ENCODE results near the gene CEP72.

CEP72 gene

DNA sequence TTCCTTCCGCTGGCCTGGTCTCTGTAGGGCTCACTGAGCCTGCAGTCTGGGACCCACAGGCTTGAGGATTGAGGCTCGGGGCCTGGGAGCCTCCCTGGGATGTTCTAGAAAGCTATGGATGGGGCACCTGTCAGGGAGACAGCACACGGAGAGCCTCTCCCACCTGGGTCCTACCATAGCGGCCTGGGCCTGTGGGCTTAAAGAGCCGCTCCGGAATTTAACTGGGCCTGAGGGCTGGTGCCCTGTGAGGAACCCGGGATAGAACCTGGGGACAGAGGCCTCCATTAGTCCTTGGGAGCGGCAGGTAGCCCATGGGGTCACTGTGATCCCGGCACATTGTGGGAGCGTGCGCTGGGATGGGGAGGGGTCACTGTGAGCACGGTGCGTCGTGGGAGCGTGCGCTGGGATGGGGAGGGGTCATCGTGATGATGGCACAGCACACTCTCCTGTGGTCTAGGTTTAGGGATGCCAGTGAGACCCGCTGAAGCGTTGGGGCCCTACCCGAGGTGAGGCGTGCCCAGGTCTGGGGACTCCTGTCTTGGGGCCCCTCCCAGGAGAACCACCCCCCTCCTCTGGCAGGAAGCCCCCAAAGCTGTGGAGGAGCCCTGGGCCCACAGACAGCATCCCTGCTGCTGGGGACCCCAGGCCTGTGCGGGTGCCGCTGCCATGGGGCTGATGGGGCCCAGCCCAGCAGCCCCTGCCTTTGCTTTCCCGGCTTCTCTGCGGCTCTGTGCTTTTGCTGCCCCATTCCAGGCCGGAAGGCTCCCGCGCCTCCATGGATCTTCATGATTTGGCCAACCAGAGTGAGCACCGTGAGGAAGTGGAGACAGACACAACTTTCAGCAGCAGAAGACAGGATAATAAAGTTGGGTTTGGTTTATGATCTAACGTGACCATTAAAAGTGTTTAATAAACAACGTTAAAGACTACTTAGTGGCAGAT is 3.4 kb upstream of the CEP72 start:
- no peak for TF ChIP-seq POLR2A (IDR thresholded peaks at IDR 0.05; ENCODE audit: low read depth, low read length)
- no peak for FAIRE-seq
- DNase-seq (ENCODE audit: insufficient read length, low spot score) = no peak

DNA sequence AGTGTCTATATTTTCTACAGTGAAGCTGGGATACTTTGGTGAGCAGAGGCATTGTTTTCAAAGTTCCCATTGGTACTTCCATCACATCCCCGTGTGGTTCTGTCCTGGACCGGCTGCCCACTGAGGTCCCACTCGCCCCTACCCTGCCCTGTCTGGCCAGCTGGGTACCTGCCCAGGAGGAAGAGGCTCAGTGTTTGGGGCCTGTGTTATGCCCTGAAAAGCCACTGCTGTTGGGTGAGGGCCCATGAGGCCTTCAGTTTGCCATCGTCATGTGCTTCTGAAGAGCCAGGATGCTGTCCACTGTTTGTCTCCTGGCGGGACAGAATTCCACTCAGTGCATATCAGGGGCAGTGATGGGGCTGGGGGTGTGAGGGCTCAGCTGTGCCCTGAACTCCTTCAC is 2.6 kb upstream of the CEP72 start:
- FAIRE-seq (no peak), DNase-seq (ENCODE audit: insufficient read length, low spot score) (no peak)
- TF ChIP-seq POLR2A (IDR thresholded peaks at IDR 0.05; ENCODE audit: low read depth, low read length) = no peak

DNA sequence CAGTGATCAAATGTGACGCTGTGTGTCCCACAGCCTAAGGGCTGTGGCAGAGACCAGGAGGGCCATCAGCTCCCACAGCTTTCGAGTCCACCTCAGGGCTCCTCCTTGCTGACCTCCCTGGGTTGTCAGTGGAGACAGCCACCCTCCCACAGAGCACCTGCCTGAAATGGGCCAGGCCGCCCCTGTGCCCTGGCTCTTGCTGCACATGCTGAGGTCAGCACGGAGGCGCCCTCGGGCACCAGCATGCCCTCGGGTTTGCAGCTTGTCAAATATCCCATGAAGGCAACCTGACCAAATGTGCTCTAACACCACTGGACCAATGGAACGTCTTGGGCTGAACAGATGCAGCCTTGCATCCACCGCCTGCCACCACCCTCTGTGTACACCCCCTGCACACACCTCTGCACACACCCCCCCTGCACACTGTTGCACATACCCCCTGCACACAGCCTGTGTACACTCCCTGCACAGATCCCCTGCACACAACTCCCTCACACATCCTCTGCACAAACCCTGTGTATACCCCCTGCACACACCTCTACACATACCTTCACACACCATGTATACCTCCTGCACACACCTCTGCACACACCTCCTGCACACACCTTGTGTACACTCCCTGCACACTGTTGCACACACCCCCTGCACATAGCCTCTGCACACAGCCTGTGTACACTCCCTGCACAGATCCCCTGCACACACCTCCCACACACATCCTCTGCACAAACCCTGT is 2.0 kb upstream of the CEP72 start:
- DNase-seq (ENCODE audit: insufficient read length, low spot score) = no peak
- FAIRE-seq = no peak
- TF ChIP-seq POLR2A (IDR thresholded peaks at IDR 0.05; ENCODE audit: low read depth, low read length) = no peak

DNA sequence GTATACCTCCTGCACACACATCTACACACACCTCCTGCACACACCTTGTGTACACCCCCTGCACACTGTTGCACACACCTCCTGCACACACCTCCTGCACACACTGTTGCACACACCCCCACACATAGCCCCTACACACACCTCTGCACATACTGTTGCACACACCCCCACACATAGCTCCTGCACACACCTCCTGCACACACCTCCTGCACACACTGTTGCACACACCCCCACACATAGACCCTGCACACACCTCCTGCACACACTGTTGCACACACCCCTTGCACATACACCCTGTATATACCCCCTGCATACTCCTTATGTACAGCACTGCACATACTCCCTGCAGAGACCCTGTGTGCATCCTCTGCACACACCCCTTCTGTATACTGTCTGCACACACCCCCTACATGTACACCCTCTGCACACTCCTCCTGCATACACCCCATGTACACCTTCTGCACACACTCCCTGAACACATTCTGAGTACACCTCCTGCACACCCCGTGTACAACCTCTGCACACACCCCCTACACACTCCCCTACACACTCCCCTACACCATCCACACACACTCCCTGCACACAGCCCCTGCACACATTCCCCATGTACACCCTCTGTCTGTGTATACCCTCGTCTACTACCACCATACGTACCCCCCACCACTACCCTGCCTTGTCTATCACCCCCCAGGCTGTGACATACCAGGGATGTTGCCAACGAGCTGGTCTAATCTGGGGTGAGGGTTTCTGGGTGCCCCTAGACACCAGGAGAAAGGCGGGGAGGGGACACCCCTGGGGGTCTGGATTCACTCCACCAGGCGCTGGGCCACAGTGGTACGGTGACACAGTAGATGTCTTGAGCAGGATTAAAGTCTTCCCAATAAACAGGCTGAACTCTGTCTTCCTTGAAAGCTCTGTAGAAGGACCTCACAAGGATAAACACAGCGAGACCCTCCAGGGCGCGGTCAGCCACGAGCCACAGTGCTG is 1.1 kb upstream of the CEP72 start:
- no peak for DNase-seq (ENCODE audit: insufficient read length, low spot score)
- FAIRE-seq = no peak
- TF ChIP-seq POLR2A (IDR thresholded peaks at IDR 0.05; ENCODE audit: low read depth, low read length) = no peak; the same call in 1 of the 2 replicates

DNA sequence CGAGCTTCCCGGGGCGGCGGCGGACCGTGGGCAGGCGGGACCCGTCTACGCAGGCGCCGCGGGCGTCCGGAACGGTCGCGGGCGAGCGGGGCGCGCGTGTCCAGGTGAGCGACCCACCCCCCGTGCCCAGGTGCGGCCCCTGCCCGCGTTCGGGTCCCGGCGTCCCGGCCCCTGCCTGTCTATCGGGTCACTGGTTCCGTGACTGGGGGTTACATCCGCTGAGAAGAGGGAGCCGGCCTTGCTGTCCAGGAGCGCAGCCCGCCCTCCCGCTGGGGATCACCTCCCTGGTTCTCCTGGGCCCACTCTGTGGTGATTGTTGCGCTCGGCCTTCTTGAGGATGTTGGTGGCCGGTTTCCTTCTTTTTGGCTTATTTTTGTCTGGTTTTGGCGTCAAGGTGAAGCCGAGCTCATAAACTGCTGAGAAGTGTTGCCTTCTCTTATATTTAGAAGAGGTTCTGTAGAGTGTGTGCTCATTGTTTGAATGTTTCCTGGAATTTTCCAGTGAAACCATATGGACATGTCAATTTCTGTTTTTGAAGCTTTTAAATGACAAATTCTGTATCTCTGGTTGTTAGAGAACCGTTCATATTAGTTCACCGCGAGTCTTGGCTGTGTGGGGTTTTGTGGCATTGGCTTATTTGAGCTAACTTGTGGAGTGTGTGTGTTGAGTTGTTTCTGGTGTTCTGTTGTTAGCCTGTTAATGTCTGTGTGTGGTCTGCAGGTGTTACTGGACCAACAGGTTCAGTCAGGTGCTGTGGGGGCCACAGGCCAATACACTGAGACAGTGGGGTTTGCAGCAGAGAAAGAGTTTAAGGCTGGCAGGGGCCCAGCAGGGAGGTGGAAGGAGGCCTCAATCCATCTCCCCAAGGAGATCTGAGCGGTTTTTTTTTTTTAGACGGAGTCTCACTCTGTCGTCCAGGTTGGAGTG is 621 bp downstream of the CEP72 start:
- FAIRE-seq (no peak), DNase-seq (ENCODE audit: insufficient read length, low spot score) (peak; percentile 68)
- no peak for TF ChIP-seq POLR2A (IDR thresholded peaks at IDR 0.05; ENCODE audit: low read depth, low read length)

DNA sequence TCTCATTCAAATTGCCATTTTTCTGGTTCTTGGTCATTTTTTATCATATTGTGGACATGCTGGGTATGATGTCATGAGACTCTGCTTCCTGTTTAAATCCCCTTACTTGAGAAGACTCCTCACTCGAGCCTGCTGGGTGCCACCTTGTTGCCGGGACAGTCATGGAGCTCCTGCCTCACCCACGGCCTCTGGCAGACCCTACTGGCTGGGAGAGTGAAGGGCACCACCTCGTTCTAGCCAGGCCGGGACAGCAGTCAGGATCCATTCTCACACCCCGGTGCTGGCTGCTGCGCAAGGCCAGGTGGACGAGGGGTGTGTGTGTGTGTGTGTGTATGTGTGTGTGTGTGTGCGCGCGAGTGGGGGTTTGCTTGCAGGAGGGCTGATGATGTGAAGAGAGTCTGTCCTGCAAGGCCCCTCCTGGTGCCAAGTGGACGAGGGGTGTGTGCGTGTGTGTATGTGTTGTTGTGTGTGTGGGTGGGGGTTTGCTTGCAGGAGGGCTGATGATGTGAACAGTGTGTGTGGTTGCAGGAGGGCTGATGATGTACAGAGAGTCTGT is 4.4 kb downstream of the CEP72 start:
- no peak for TF ChIP-seq POLR2A (IDR thresholded peaks at IDR 0.05; ENCODE audit: low read depth, low read length)
- no peak for FAIRE-seq
- no peak for DNase-seq (ENCODE audit: insufficient read length, low spot score)

DNA sequence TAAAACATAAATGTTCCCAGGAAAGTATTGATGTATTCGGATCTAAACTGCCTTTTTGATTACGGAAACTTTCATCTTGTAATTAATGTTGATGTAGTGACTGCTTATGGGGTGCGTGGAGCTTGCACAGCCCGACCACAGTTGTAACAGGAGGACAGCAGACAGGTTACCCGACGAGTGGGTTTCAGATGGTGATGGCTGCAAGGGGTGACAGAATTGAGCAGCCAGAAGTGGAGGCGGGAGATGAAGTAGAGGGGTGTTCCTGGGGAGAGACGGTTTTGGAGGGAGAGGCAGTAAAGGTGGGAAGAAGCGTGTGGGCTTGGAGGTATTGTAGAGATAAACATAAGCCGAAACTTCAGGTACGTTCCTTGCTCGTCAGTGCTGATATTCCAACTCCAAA is 5.8 kb downstream of the CEP72 start:
- DNase-seq (ENCODE audit: insufficient read length, low spot score) = no peak

DNA sequence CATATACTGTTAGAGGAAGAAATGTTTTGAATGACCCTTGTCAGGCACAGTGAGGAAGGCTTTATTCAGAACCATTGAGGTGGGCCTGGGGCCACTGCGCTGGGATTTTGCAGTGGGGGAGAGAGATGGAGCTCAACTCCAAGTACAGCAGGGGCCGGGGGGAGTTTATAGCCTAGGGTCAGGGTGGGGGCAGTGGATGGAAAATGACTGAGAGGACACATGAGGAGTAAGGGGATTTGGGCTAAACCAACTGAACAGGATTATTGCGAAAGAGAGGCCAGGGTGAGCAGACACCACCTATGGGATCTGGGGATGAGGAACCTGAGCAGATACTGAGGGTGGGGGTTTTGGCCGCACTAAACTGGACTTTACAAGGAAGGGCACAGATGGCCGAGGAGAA is 6.3 kb downstream of the CEP72 start:
- FAIRE-seq = no peak
- DNase-seq (ENCODE audit: insufficient read length, low spot score) = no peak
- no peak for TF ChIP-seq POLR2A (IDR thresholded peaks at IDR 0.05; ENCODE audit: low read depth, low read length)

More for the DNA sequence above, 5.8 kb downstream of the CEP72 start:
- no peak for TF ChIP-seq POLR2A (IDR thresholded peaks at IDR 0.05; ENCODE audit: low read depth, low read length)
- FAIRE-seq = no peak

DNA sequence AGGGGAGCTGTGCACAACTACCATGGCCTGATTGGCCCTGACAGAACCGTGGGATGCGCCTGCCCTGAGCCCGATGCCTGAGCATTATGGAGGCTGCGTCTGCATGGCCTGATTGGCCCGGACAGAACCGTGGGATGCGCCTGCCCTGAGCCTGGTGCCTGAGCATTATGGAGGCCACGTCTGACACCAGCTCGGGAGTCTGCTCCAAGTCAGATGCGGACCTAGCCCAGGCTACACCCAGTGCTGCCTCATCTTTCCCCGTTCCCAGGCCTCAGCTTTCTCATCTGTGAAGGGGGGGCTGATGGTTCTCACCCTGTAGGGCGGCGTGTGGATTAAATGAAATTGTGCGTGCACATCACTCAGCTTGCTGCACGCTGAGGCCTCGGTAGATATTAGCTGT is 7.3 kb downstream of the CEP72 start:
- FAIRE-seq = no peak
- no peak for TF ChIP-seq POLR2A (IDR thresholded peaks at IDR 0.05; ENCODE audit: low read depth, low read length)
- DNase-seq (ENCODE audit: insufficient read length, low spot score) = no peak

DNA sequence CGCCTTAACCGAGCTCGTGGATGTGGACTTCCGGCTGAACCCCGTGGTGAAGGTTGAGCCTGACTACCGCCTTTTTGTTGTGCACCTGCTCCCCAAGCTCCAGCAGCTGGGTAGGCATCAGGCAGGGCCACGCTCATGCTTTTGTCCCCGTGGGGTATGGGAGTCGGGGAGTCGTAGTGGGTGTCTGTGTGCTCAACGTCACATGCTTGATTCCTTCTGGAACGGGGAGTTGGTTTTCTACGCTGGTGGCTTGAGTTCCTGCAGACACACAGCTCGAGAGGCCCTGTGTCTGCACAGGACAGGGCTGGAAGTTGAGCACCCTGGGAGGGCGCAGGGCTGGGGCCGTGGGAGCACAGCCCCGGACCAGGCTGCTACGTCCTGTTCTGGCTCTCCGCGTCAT is 8.0 kb downstream of the CEP72 start:
- no peak for TF ChIP-seq POLR2A (IDR thresholded peaks at IDR 0.05; ENCODE audit: low read depth, low read length)
- FAIRE-seq = no peak
- no peak for DNase-seq (ENCODE audit: insufficient read length, low spot score)

DNA sequence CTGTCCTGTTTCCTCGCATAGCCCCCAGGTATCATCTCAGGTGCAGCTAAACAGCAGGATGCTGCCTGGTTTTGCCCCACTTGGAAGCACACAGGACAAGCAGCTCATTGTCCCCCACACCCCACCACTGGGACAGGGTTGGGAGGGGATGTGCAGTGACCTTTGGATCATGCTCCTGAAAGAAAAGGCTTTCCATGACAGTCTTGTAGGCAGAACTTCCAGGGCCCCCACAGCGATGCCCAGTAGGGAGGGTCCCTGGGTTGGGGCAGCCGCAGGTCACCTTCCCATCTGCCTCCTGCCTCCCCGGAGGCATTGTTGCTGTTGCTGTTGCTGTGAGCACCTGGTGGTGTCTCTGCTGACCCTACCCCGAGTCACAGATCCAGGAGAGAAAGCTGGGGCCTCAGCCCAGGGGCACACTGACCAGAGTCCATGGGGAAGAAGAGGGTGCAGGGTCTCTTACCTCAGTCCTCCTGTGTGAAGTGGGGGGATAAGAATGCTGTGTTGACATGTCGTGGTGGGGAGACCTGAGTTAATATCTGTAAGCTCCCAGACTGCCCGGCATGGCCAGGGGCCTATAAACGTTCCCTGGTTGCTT is 8.5 kb downstream of the CEP72 start:
- FAIRE-seq = no peak
- no peak for TF ChIP-seq POLR2A (IDR thresholded peaks at IDR 0.05; ENCODE audit: low read depth, low read length)
- no peak for DNase-seq (ENCODE audit: insufficient read length, low spot score)

DNA sequence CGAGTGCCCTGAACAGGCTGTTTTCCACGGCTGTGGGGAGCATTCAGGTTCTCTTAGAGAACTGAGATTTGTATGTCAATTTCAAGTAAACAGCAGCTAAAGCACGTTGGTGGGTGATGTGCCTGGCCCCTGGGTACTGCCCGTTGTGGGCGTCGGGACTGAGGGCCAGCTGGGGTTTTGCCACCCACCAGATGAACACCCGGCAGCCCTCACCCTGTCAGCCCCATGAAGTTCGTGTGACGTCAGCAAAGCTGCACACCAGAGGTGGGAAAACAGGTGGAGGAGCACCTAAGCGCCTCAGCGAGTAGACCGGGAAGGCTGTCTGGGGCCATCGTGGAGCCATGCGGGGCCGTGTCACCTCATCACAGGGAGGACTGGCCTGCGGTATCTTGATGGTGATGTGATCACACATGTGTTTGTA is 9.2 kb downstream of the CEP72 start:
- DNase-seq (ENCODE audit: insufficient read length, low spot score) (no peak), FAIRE-seq (no peak)
- TF ChIP-seq POLR2A (IDR thresholded peaks at IDR 0.05; ENCODE audit: low read depth, low read length) = no peak
